ENCODE results near the gene NT5DC4. TPM values are rescaled to one million over a fixed set of nuclear protein-coding genes. Genes with fewer than 3 reads are reported as not detected.

NT5DC4 gene
- total RNA-seq, 1 experiment from 2014 or later = 0.22 TPM

- Histone ChIP-seq H3K79me2 (ENCODE audit: insufficient read depth, low read length) (peaks cover 30% of the 10 kb centered on the region), H3K4me3 (replicated peaks in 1 of 2; ENCODE audit: low read depth in 1 of 2, low read length in 2 of 2) (no peak overlapping the region)
- POLR2A ChIA-PET = no interaction called here
Observed at GRCh38 chr2:112752667-112753066, 31.8 kb downstream of the NT5DC4 start.

More at GRCh38 chr2:112752667-112753066, 31.8 kb downstream of the NT5DC4 start:
- no peak overlapping the region for H3K4me2 ChIP-seq (ENCODE audit: low read length)
- H4K20me1 ChIP-seq (ENCODE audit: insufficient read depth) = no peaks in the 10 kb centered on the region
- H3K27me3 ChIP-seq (ENCODE audit: insufficient read depth, low read length) = no peaks in the 10 kb centered on the region
- H3K36me3 ChIP-seq (ENCODE audit: control insufficient read depth in 1 of 2, insufficient read depth in 2 of 2, low read length in 2 of 2) = peaks cover 23 to 46% of the 10 kb centered on the region in 2 experiments
- no TSS peak for BruUV-seq (replicated peaks)
- H3K9ac ChIP-seq (ENCODE audit: low read length) = no peak overlapping the region
- H3K9me2 ChIP-seq (ENCODE audit: insufficient read depth) = no peaks in the 10 kb centered on the region
- TF ChIP-seq TCF7L2 (IDR thresholded peaks at IDR 0.05; ENCODE audit: borderline replicate concordance, extremely low read depth, insufficient read depth, insufficient read length) = no peak
- TF ChIP-seq SIN3A (IDR thresholded peaks at IDR 0.05; ENCODE audit: low read depth) = no peak
- no peak for TF ChIP-seq ELF1 (IDR thresholded peaks at IDR 0.05; ENCODE audit: borderline replicate concordance, low read depth)
- no peak for TF ChIP-seq REST (IDR thresholded peaks at IDR 0.05; ENCODE audit: low read depth)
- no peak for TF ChIP-seq CBX3 (IDR thresholded peaks at IDR 0.05; ENCODE audit: low read depth)
- TF ChIP-seq EZH2 (IDR thresholded peaks at IDR 0.05) = no peak
- no peak for TF ChIP-seq ZNF274 (IDR thresholded peaks at IDR 0.05; ENCODE audit: low read depth, low read length)
- TF ChIP-seq POLR2AphosphoS5 (IDR thresholded peaks at IDR 0.05; ENCODE audit: low read depth, low read length) = no peak
- TF ChIP-seq EZH2phosphoT487 (IDR thresholded peaks at IDR 0.05; ENCODE audit: borderline replicate concordance) = no peak
- TF ChIP-seq CEBPB (IDR thresholded peaks at IDR 0.05; ENCODE audit: low read depth) = no peak
- no peak for TF ChIP-seq ZBTB33 (IDR thresholded peaks at IDR 0.05; ENCODE audit: extremely low read depth, insufficient replicate concordance, low read length)
- no peak for TF ChIP-seq SRF (IDR thresholded peaks at IDR 0.05; ENCODE audit: low read depth)
- TF ChIP-seq ATF3 (IDR thresholded peaks at IDR 0.05) = no peak
- TF ChIP-seq RAD21 (IDR thresholded peaks at IDR 0.05; ENCODE audit: low read depth) = no peak
- no peak overlapping the region for H2AFZ ChIP-seq (ENCODE audit: low read depth, low read length, poor library complexity, severe bottlenecking)
- no peak for DNase-seq (ENCODE audit: low read depth, low spot score)
- ATAC-seq = no peak
- ChIA-PET CTCF (interaction anchor here (1.0 to 1.3 kb wide), 2 partner anchors 12 to 206 kb away, joined by 3 read pairs; partner anchors contain the start of gene CKAP2L), RAD21 (ENCODE audit: low non-redundant PET in 1 of 2, low total read pairs in 2 of 2, uncharacterized antibody in 2 of 2, unreplicated experiment in 2 of 2) (no interaction called here)
- H3K9me3 ChIP-seq (ENCODE audit: control insufficient read depth in 1 of 2, insufficient read depth in 1 of 2, low read depth in 1 of 2, low read length in 2 of 2) = no peaks in the 10 kb centered on the region
- H3K27ac ChIP-seq (ENCODE audit: low read depth, low read length) = no peak overlapping the region
- intact Hi-C loops (cut with micrococcal nuclease) = no loop called here
- no peaks in the 10 kb centered on the region for H3K4me1 ChIP-seq (ENCODE audit: control insufficient read depth in 1 of 2, insufficient read depth in 2 of 2, low read length in 2 of 2)
